ENCODE data around the gene LRRC18.

The LRRC18 gene

DNA sequence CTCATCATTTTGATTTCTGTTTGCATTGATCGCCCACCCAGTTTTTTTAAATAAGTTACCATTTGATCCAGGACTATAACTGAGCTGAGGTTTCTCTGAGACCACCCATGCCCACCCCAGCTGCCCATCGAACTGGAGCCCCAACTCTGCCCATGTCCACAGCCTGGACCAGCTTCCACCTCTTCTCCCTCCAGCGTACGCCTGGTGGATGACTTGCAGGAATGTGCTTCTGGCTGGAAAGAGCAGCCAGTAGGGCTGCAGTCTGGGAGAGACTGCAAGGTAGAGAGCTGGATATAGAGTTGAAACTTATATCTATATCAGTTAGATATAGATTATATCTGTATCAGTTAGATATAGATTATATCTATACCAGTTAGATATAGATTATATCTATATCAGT lies 25.8 kb upstream of the LRRC18 start:
- H3K79me1 ChIP-seq (replicated peaks; ENCODE audit: low read length, poor library complexity, severe bottlenecking) = no peaks in the 10 kb centered on the region
- H3K18ac ChIP-seq (ENCODE audit: low read depth in 1 of 2, low read length in 2 of 2) = no peak overlapping the region

DNA sequence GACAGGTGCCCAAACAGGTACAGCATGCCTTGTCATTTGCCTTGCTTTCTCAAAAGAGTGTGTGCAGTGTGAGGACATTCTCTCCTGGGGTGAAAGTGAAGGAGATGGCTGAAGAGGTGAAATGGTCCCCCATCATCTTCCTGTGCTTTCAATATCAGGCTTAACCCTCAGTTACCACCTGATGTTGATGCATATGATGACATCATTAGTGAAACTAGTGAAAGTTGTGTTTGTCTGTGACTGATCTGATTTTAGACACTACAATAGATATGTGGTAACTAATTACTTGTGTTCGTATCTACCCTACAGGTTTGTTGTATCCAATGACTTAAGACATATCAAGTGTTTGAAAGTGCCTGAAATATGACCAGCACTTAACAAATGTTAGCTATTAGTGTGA lies 24.4 kb upstream of the LRRC18 start:
- Histone ChIP-seq H3K4me3 (ENCODE audit: insufficient read depth in 1 of 2, low read depth in 1 of 2, low read length in 2 of 2) (no peak overlapping the region), H3K4me2 (ENCODE audit: low read length, poor library complexity, severe bottlenecking) (no peak overlapping the region), H2BK120ac (ENCODE audit: low read depth, low read length) (no peak overlapping the region), H3K14ac (ENCODE audit: low read length in 2 of 2) (no peak overlapping the region), H3K23ac (ENCODE audit: low read length in 2 of 2) (no peak overlapping the region), H3K18ac (ENCODE audit: low read depth in 1 of 2, low read length in 2 of 2) (no peak overlapping the region), H4K8ac (ENCODE audit: low read length) (no peak overlapping the region), H3K4ac (ENCODE audit: low read depth in 1 of 2, low read length in 2 of 2) (no peak overlapping the region), H2AK5ac (ENCODE audit: low read length, severe bottlenecking) (no peak overlapping the region), H3K79me1 (replicated peaks; ENCODE audit: low read length, poor library complexity, severe bottlenecking) (no peaks in the 10 kb centered on the region), H3K4me1 (ENCODE audit: control insufficient read depth, insufficient read depth, low read depth, low read length) (no peaks in the 10 kb centered on the region), H2BK5ac (ENCODE audit: low read depth, low read length, poor library complexity, severe bottlenecking) (no peak overlapping the region), H3K9me3 (ENCODE audit: control insufficient read depth, low read length) (peaks cover 5% of the 10 kb centered on the region), H2BK15ac (ENCODE audit: low read depth, poor library complexity, severe bottlenecking) (no peak overlapping the region), H2BK12ac (ENCODE audit: low read length in 2 of 2) (no peak overlapping the region), H3K36me3 (ENCODE audit: control insufficient read depth in 1 of 2, insufficient read depth in 2 of 2, low read depth in 1 of 2, low read length in 2 of 2) (no peaks in the 10 kb centered on the region), H3K27ac (ENCODE audit: low read length, poor library complexity, severe bottlenecking) (no peak overlapping the region), H3K27me3 (ENCODE audit: control insufficient read depth in 1 of 2, insufficient read depth in 1 of 2, low read length in 2 of 2) (peaks cover 7 to 84% of the 10 kb centered on the region in 2 experiments), H3K9ac (ENCODE audit: low read length) (no peak overlapping the region), H2AFZ (ENCODE audit: low read depth, low read length) (no peak overlapping the region), H4K91ac (ENCODE audit: low read length) (no peak overlapping the region)
- DNase-seq = no peak
- WGBS = 80% methylated on average over 1 of the region's 1 CpG

More for the DNA sequence above, 25.8 kb upstream of the LRRC18 start:
- no peak for DNase-seq
- Histone ChIP-seq H3K23ac (ENCODE audit: low read length in 2 of 2) (no peak overlapping the region), H3K9me3 (ENCODE audit: control insufficient read depth, low read length) (peaks cover 4% of the 10 kb centered on the region), H2BK15ac (ENCODE audit: low read depth, poor library complexity, severe bottlenecking) (no peak overlapping the region), H4K8ac (ENCODE audit: low read length) (no peak overlapping the region), H3K4me2 (ENCODE audit: low read length, poor library complexity, severe bottlenecking) (no peak overlapping the region), H2AFZ (ENCODE audit: low read depth, low read length) (no peak overlapping the region), H4K91ac (ENCODE audit: low read length) (no peak overlapping the region), H3K36me3 (ENCODE audit: control insufficient read depth in 1 of 2, insufficient read depth in 2 of 2, low read depth in 1 of 2, low read length in 2 of 2) (no peaks in the 10 kb centered on the region), H2BK5ac (ENCODE audit: low read depth, low read length, poor library complexity, severe bottlenecking) (no peak overlapping the region), H3K4me1 (ENCODE audit: control insufficient read depth, insufficient read depth, low read depth, low read length) (no peaks in the 10 kb centered on the region), H3K27me3 (ENCODE audit: control insufficient read depth in 1 of 2, insufficient read depth in 1 of 2, low read length in 2 of 2) (peaks cover 7 to 88% of the 10 kb centered on the region in 2 experiments), H3K9ac (ENCODE audit: low read length) (no peak overlapping the region), H3K27ac (ENCODE audit: low read length, poor library complexity, severe bottlenecking) (no peak overlapping the region), H3K14ac (ENCODE audit: low read length in 2 of 2) (no peak overlapping the region), H3K4ac (ENCODE audit: low read depth in 1 of 2, low read length in 2 of 2) (no peak overlapping the region), H2BK120ac (ENCODE audit: low read depth, low read length) (no peak overlapping the region), H3K4me3 (ENCODE audit: insufficient read depth in 1 of 2, low read depth in 1 of 2, low read length in 2 of 2) (no peak overlapping the region), H2AK5ac (ENCODE audit: low read length, severe bottlenecking) (no peak overlapping the region), H2BK12ac (ENCODE audit: low read length in 2 of 2) (no peak overlapping the region)
- 51% methylated on average over 2 of the region's 4 CpGs for WGBS

DNA sequence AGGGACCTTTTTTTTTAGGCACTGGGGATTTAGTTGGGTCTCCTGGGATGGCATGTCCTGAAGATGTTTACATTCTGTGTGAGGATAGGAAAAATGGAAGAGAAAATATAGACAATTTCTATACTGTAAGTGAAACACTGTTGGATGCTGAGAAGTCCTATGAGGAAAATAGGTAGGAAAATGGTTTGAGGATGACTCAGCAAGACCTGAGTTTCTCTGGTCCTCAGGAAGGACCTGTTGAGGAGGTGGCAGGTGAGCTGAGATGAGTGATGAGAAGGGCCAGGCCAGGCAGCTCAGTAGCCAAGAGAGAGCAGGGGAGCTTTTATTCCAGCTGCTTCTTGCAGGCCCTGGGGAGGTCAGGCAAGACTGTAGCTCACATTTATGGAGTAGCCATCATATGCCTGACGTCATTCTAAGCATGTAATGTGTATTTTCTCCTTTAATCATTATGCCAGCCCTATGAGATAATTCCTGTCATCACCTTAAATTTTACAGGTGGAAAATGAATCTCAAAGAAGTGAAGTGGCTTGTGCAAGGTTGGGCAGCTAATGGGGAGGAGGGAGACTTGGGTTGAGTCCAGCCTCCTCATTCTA lies 19.1 kb upstream of the LRRC18 start:
- Histone ChIP-seq H3K79me1 (replicated peaks; ENCODE audit: low read length, poor library complexity, severe bottlenecking) (no peaks in the 10 kb centered on the region), H2BK12ac (ENCODE audit: low read length in 2 of 2) (no peak overlapping the region), H3K4me3 (ENCODE audit: insufficient read depth in 1 of 2, low read depth in 1 of 2, low read length in 2 of 2) (no peak overlapping the region), H3K4me1 (ENCODE audit: control insufficient read depth, insufficient read depth, low read depth, low read length) (no peaks in the 10 kb centered on the region), H2BK5ac (ENCODE audit: low read depth, low read length, poor library complexity, severe bottlenecking) (no peak overlapping the region), H3K4ac (ENCODE audit: low read depth in 1 of 2, low read length in 2 of 2) (no peak overlapping the region), H3K36me3 (ENCODE audit: control insufficient read depth in 1 of 2, insufficient read depth in 2 of 2, low read depth in 1 of 2, low read length in 2 of 2) (no peaks in the 10 kb centered on the region), H4K91ac (ENCODE audit: low read length) (no peak overlapping the region), H2BK15ac (ENCODE audit: low read depth, poor library complexity, severe bottlenecking) (no peak overlapping the region), H3K4me2 (ENCODE audit: low read length, poor library complexity, severe bottlenecking) (no peak overlapping the region), H3K27me3 (ENCODE audit: control insufficient read depth in 1 of 2, insufficient read depth in 1 of 2, low read length in 2 of 2) (peaks cover 3 to 79% of the 10 kb centered on the region in 2 experiments), H2BK120ac (ENCODE audit: low read depth, low read length) (no peak overlapping the region), H4K8ac (ENCODE audit: low read length) (no peak overlapping the region), H3K18ac (ENCODE audit: low read depth in 1 of 2, low read length in 2 of 2) (no peak overlapping the region), H3K27ac (ENCODE audit: low read length, poor library complexity, severe bottlenecking) (no peak overlapping the region), H2AFZ (ENCODE audit: low read depth, low read length) (no peak overlapping the region), H3K14ac (ENCODE audit: low read length in 2 of 2) (no peak overlapping the region), H3K23ac (ENCODE audit: low read length in 2 of 2) (no peak overlapping the region), H3K9me3 (ENCODE audit: control insufficient read depth, low read length) (peaks cover 5% of the 10 kb centered on the region), H3K9ac (ENCODE audit: low read length) (no peak overlapping the region), H2AK5ac (ENCODE audit: low read length, severe bottlenecking) (no peak overlapping the region)
- no peak for DNase-seq
- no CpG with 5 or more reads among the region's 1 CpG for WGBS

DNA sequence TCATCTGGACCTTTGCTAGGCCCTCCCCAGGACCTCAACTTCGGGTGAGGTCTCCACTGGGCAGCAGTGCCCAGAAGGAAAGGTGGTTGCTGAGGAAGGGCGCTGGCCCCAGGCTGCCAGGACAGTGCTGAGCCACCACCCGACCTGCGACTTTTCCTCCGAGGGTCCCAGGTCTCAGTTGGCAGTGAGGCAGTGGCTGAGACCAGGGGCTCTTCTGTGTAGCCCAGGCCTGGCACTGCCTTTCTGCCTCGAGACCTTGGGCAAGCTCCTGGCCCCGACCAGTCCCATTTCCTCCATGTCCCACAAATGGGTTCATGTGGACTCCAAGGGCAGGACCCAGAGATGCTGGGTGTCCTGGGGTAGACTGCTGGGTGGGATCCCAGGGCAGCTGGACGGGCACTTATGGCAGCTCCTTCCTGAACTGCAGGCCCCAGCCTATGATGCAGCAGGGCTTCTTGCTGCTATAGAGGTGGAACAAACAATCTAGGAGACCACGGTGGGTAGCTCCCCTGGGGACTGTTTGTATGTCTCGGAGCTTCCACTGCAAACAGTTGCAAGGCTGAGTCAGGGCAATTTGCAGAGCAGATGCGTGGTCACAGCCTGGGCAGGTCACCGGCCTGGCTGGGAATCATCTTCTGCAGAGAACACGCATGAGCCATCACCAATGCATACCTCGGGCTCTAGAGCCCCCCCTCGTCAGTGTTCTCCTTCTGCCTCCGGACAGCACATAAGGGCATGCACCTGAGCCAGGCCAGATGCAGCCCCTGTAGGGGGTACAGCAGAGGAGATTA lies 17.9 kb upstream of the LRRC18 start:
- no peaks in the 10 kb centered on the region for H3K79me1 ChIP-seq (replicated peaks; ENCODE audit: low read length, poor library complexity, severe bottlenecking)
- no peak for DNase-seq
- H3K18ac ChIP-seq (ENCODE audit: low read depth in 1 of 2, low read length in 2 of 2) = no peak overlapping the region
- peaks cover 11 to 78% of the 10 kb centered on the region in 2 experiments for H3K27me3 ChIP-seq (ENCODE audit: control insufficient read depth in 1 of 2, insufficient read depth in 1 of 2, low read length in 2 of 2)
- H3K9me3 ChIP-seq (ENCODE audit: control insufficient read depth, low read length) = peaks cover 5% of the 10 kb centered on the region
- no peak overlapping the region for H2BK120ac ChIP-seq (ENCODE audit: low read depth, low read length)
- no peak overlapping the region for H3K23ac ChIP-seq (ENCODE audit: low read length in 2 of 2)
- H4K8ac ChIP-seq (ENCODE audit: low read length) = no peak overlapping the region
- H2BK5ac ChIP-seq (ENCODE audit: low read depth, low read length, poor library complexity, severe bottlenecking) = no peak overlapping the region
- H2BK12ac ChIP-seq (ENCODE audit: low read length in 2 of 2) = no peak overlapping the region
- no peak overlapping the region for H2AFZ ChIP-seq (ENCODE audit: low read depth, low read length)
- H3K4me1 ChIP-seq (ENCODE audit: control insufficient read depth, insufficient read depth, low read depth, low read length) = no peaks in the 10 kb centered on the region
- no peak overlapping the region for H3K4ac ChIP-seq (ENCODE audit: low read depth in 1 of 2, low read length in 2 of 2)
- H3K27ac ChIP-seq (ENCODE audit: low read length, poor library complexity, severe bottlenecking) = no peak overlapping the region
- no peak overlapping the region for H3K9ac ChIP-seq (ENCODE audit: low read length)
- H2BK15ac ChIP-seq (ENCODE audit: low read depth, poor library complexity, severe bottlenecking) = no peak overlapping the region
- H3K4me3 ChIP-seq (ENCODE audit: insufficient read depth in 1 of 2, low read depth in 1 of 2, low read length in 2 of 2) = no peak overlapping the region
- WGBS = 76% methylated on average over 14 of the region's 16 CpGs
- no peaks in the 10 kb centered on the region for H3K36me3 ChIP-seq (ENCODE audit: control insufficient read depth in 1 of 2, insufficient read depth in 2 of 2, low read depth in 1 of 2, low read length in 2 of 2)
- H2AK5ac ChIP-seq (ENCODE audit: low read length, severe bottlenecking) = no peak overlapping the region
- H3K4me2 ChIP-seq (ENCODE audit: low read length, poor library complexity, severe bottlenecking) = no peak overlapping the region
- H3K14ac ChIP-seq (ENCODE audit: low read length in 2 of 2) = no peak overlapping the region
- H4K91ac ChIP-seq (ENCODE audit: low read length) = no peak overlapping the region
